HG03060 (cell line): ENCODE results near the gene TSPAN9.

Experiments
- ATAC-seq: cut with Tn5 transposase; IDR thresholded peaks from one replicate; pipeline ENCODE4 v1.9.1; 2021; ENCODE audit warnings: low read depth, moderate number of reproducible peaks; ENCODE audit not compliant: unreplicated experiment

TSPAN9 gene

GRCh38 chr12:3238196-3238595, 161.0 kb downstream of the TSPAN9 start:
- ATAC-seq: no peak

DNA sequence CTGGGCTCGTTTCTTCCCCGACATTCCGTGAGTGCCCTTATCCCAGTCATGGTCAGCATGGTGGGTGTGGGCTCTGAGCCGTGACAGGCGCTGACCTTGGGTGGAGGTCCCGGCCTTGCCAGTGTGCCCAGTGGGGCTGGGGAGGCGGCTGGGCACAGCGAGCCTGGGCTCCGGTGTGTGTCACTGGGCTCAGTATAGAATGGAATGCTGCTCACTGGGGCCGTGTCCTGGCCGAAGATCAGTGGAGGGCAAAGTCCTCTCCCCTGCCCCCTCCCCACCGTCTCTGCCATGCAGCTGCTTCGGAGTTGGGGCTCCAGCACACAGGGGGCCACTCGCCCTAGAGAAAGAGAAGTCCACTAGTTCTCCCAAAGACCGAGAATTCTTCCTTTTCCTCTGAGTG, 164.4 kb downstream of the TSPAN9 start:
- no peak for ATAC-seq

GRCh38 chr12:3242199-3242863, 165.2 kb downstream of the TSPAN9 start:
- ATAC-seq: no peak

- no peak for ATAC-seq
Observed at GRCh38 chr12:3243376-3244084, 166.4 kb downstream of the TSPAN9 start.

- ATAC-seq: no peak
Observed at GRCh38 chr12:3244219-3244750, 167.1 kb downstream of the TSPAN9 start.

DNA sequence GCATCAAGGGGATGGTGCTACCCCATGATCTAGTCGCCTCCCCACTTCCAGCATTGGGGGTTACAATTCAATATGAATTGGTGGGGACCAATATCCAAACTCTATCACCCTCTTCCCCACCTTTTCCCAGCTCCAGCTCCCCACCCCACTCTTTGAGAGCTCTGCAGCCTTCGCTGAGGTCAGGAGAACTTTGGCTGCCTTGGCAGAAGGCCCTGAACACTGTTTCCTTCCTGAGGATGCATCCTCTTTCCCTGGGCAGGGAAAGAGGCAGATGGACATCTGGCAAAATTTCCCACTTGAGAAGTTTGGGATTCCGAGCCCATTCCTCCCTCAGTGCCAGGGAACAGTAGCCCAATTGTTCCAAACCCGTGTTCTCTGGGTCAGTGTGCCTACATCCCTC, 169.1 kb downstream of the TSPAN9 start:
- no peak for ATAC-seq

DNA sequence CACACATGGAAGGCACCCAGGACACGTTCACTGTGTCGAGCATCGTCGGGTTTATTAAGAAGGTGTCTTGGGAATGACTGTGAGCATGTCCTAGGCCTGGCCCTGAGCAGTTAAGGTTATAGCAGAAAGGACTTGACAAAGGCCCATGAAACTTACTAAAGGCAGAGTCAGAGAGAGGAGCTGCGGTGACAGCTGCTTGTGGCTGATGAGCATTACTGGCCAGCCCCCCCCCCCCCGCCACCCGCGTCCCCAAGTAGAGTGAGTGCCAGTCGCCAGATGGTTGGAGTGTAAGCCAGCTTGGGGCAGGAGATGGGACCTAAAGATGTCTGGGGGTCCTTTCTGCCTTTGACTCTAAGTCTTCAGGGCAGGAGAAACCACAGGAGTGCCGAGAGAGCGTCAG, 169.9 kb downstream of the TSPAN9 start:
- no peak for ATAC-seq

GRCh38 chr12:3247629-3248161, 170.5 kb downstream of the TSPAN9 start:
- ATAC-seq: no peak

DNA sequence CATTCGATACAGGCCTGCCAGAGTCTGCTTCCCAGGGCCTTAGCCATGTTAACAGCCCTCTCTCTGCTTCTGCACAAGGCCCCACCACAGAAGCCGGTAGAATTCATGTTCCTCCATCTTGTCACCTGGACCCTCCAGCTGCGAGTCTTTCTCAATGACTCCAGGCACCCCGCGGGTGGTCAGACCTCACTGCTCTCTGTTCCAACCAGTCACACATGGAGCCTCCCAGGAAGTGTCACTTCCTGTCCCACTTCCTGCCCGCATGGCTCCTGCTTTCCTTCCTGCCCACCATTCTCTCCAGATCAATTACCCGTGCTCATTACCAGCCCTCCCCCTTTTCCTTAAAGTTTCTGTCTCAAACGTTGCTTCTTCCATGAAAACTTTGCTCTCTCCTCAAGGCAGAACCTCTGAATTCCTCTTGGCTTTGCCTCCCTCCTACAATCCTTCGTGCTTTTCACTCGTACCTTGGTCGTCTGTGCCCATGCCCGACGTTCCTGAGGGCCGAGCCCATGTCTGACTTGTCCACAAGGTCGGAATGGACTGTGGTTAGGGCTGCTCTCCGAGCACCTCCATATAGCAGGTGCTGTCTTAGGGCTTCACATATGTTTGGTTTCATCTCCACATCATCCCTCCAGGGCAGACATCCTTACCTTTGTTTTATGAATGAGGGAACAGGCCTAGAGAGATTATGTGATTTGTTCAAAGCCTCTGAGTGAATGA, 172.1 kb downstream of the TSPAN9 start:
- ATAC-seq: no peak

DNA sequence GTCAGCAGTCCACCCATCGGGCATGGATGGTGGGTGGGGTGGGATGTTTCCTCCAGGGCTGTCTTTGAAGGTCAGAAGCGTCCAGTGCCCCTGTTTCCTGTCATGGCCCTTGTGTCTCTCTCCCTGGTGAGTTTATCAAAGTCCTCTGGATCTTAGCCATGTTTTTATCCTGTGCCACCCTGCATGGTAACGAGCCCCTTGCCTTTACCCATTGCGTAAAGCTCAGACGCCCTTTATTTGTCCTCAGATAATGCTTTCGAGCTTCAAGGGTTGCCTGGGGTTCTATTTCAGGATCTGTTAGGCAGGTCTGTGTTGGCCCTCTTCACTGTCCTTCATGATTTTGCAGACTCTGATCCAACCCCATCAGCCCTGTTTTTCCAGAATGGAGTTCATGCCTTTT, 172.9 kb downstream of the TSPAN9 start:
- no peak for ATAC-seq

DNA sequence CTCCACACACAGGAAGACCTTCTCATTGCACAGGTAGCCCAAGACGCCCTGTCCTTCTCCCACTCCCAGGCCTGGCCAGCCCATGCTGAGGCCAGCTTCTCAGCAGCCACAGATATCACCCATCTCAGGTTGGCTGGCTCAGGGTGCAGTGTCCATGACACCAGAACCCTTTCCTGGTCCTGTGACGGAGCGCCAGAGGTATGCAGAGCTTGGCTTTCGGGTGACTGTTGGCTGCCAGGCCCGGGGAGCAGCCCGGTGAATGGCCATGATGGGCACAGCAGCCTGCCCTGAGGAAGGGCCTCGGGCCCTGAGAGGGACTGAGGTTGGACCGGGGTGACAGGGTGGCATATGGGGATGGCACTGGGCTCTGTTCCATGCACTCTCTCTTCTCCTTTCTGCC, 173.4 kb downstream of the TSPAN9 start:
- ATAC-seq: no peak

DNA sequence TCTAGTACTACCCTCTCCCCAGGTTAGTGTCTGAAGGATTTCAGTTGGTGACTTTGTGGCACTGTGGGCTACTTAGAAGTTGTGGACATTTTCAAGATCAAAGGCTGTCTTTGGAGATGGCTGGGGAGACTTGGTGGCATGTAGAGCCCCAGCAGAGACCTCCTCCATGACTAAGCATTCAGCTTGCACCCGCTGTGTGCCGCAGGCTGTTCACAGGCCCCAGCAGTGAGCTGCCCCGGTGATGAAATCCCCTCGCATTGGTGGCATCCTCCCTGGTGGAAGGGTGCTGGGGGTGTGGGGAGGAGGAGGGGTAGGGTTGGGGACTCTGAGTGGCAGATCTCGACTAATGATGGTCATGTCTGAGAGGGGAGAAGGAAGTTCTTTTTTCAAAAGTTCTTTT, 173.9 kb downstream of the TSPAN9 start:
- ATAC-seq: no peak

GRCh38 chr12:3251691-3252090, 174.5 kb downstream of the TSPAN9 start:
- ATAC-seq: no peak

DNA sequence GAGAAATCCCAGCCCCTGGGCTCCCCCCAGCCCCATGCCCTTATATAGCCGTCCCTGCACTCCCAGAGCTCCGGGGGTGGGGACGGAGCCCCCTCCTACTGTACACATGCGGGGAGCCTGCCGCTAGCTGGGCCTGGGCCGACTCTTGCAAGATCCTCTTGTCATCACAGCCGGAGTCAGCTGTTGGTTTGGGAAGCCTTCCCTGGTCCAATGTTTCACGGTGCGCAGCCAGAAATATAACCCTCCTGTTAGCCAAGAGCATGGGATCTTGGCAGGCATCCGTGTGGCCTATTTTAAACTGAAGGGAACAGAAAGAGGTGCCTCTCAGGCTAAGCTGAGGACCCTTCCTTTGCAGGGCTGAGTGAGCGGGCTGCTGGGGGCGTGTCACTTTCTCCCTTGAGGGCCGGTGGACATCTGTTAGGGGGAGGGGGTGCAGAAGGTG, 175.3 kb downstream of the TSPAN9 start:
- no peak for ATAC-seq

DNA sequence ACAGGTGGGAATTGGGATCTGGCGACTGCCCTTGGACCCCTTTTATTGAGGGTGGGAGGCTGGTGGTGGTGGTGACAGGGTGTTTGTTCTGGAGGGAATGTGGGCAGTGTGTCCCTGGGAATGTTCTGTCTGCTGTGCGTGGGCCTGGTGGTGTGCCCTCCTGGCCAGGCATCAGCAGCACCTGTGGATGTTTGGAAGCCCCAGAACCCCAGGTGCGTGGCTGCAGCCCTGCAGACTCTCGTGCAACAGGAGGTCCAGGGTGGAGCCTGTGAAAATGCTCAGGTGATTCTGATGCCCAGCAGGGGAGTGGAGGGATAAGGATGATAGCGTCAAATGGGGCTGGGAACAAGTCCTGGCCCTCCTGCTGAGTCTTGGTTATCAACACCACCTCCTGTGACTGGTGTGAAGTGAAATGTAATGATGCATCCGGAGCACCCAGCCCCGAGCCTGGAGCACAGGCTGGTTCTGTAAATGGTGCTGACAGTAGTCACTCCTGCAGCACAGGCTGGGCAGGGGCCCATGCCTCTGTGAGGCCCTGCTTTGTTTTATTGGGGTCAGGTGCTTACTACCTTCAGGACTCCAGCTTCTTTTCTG, 176.6 kb downstream of the TSPAN9 start:
- ATAC-seq: no peak

GRCh38 chr12:3255057-3255456, 177.9 kb downstream of the TSPAN9 start:
- ATAC-seq: no peak

DNA sequence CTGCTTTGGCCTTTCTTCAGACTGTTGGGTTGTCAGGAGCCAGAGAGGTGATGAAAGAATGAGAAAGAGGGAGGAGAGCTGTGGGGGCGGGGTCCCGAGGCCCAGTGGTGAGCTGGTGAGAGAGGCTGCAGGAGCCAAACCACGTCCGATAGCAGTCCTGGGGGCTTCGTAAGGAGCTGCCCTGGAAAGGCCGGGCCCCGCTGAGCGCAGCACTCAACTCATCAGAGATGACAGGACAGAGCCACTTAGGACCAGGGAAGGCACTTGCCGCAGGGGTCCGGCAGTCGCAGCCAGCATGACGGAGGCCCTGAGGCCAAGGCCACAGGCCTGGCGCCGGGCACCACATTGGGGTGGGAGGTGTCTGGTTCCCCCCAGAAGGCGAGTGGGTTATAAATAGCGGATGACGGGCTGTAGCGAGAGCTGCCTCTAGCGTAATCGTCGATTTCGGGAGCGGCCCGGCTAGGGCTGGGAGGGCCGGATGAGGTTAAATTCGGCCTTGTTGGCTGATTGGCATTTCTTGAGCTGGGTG, 179.0 kb downstream of the TSPAN9 start:
- no peak for ATAC-seq

DNA sequence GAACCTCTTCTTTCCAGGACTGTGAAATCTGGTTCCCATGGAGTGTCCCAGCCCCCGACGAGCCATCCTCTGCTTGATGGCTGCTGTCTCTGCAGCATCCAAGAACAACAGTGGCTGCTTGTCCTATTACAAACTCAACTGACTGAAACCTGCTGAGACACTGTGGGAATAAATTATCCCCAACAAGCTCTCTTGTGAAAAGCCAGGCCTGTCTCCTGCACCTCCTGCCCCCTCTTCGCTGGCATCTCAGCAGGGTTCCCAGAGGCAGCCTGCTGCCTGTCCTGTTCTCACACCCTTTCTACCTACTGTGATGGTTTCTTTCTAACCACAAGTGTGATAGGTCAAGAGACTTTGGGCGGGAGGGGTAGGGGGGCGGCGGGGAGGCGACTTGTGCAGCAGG, 180.2 kb downstream of the TSPAN9 start:
- ATAC-seq: no peak

DNA sequence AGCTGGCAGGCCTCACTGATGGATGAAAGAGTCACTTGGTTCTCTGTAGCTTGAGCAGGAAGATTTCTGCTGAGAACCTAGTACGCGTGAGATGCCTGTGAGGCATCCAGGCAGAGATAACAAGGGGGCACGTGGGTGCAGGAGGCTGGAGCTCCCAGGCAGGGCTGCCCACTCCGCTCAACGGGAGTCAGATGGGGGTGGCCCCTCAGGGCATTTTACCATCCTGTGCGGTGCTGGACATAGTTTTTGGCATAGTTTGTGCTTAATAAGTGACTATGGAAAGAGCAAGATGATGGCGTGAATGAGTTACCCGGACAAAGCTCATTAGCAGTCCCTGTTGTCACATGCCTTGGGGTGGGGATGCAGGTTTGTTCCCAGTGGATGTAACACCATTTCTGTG, 182.8 kb downstream of the TSPAN9 start:
- ATAC-seq: no peak

GRCh38 chr12:3261782-3262359, 184.7 kb downstream of the TSPAN9 start:
- ATAC-seq: no peak
